HG03280 (cell line): ENCODE results near the gene UVRAG.
"Not testable (repeated sequence)": the region's sequence is repeated elsewhere in the genome, so short reads cannot be mapped to it uniquely, and the experiment has no call there.

Experiments used
- ATAC-seq: cut with Tn5 transposase; IDR thresholded peaks from one replicate; pipeline ENCODE4 v1.9.1; 2021; ENCODE audit warnings: mild to moderate bottlenecking, moderate library complexity; ENCODE audit not compliant: unreplicated experiment

The UVRAG gene

GRCh38 chr11:75910426-75911145, 95.6 kb downstream of the UVRAG start:
- no peak for ATAC-seq

DNA sequence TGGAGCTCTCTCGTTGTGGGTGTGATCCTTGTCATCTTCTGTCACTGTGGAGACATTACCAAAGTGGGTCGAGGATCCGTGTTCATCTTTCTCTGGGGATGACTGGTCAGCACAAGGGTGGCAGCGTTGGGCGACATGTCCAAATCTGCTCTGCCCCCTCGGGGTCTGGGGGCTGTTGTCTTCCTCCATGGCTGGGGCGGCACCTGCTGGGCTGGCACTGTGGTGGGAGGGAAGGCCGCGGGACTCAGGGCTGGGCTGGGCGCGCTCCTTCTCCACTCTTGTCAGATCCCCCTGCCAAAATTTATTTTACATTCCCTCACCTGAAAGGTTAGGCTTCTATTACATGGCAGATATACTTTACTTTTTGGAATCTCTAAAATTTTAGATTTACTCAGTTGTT, 96.4 kb downstream of the UVRAG start:
- no peak for ATAC-seq

DNA sequence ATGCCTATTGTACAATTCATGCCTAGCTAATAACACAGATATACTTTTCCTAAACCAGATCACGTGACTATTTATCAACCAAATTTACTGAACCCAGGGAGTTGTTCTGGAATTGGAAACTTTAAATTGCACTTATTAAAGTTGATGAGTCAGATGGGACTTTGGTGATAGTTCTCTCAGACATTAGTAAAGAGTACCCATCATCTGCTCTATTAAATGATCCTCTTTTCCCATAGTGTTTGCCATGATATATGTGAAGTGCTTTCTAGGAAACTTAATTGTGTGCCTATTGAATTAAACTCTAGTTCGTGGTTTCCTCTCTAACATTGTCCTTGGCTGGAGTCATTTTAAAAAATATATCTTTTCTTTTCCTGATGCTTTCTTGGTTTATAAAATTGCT, 99.0 kb downstream of the UVRAG start:
- no peak for ATAC-seq

GRCh38 chr11:75916882-75917281, 101.9 kb downstream of the UVRAG start:
- no peak for ATAC-seq

GRCh38 chr11:75918331-75918730, 103.3 kb downstream of the UVRAG start:
- ATAC-seq = no peak

GRCh38 chr11:75919525-75919924, 104.5 kb downstream of the UVRAG start:
- ATAC-seq = no peak

DNA sequence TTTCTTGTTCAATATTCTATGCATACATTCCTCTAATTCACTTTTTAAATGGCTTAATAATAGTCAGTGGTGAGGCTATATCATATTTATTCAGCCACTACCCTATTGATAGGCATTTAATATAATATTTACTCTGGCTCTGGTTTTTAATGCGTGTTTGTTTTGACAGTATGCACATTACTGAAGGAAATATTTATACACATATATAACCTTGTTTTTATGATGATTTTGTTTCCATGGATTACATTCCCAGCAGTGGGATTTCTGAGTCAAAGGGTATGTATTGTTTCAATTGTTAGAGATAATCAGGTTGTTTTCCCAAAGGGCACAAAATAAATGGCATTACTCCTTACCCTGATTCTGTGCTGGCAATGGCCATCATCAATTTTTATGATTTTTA, 105.8 kb downstream of the UVRAG start:
- no peak for ATAC-seq

DNA sequence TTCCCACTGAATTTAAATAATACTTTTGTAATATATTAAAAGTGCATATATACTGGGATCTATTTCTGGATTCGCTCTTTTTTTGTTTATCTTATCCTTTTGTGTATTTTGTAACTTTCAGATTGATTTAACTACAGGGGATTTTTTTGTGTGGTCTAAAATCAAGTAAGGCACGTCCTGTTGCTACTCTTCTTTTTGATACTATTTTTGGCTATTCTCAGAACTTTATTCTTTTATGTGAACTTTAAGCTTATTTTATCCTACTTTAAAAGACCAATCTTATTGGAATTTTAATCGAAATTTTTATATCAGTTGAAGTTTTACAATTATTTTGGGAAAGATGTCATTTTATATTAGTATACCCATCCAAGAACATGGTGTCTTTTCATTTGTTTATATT, 106.8 kb downstream of the UVRAG start:
- ATAC-seq = no peak

DNA sequence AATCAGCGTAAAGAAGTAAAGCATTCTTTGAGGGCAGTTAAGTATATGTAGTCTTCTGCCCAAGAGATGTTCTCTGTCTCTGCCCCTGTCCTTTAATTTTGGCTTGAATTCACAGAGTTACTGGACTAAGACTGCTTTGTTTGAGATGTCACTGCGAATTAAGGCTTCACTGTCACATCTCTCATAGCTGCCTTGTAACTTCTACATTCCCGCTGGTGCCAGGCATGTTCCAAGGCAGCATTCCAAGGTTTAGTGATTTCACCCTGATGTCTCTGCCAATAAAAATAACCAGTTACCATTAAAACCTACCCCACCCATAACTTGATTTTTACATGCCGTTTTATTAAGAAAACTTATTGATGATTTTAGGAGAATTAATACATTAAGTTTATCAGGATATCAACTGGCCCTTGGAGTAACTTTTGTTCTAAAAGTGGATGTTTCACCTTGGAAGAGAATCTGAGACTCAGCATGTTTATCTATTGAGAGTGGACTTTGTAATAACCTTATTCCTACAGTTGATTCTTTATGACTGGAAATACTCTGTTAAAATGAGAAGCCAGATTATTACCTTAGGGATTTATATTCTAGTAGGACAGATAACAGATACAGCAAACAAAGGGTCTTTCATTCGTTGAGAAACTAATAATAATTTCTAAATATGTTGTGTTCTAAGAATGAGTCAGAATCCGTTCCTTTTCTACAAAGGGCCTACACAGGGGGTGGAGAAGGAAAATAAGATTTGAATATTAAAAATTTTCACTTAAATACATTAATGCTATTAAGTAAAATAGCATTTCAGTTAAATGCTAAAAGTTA, 110.2 kb downstream of the UVRAG start:
- no peak for ATAC-seq

DNA sequence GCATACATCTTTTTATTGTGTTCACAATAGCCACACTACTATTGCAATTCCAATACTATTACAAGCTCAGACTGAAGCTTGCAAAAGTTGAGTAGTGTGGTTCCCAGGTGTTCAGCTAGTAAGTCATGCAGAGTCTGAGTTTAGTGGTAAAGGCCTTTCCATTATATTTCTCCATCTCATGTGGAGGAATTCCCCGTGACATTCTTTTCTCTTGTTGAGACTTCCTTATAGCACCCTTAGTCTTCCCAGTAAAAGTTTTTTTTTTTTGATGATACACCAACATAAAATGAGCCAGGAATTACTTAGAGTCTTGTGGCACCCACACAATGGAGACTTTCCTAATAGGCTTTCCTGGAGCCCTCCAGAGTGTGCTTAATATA, 110.8 kb downstream of the UVRAG start:
- ATAC-seq = no peak

GRCh38 chr11:75929706-75930105, 114.7 kb downstream of the UVRAG start:
- ATAC-seq = no peak

DNA sequence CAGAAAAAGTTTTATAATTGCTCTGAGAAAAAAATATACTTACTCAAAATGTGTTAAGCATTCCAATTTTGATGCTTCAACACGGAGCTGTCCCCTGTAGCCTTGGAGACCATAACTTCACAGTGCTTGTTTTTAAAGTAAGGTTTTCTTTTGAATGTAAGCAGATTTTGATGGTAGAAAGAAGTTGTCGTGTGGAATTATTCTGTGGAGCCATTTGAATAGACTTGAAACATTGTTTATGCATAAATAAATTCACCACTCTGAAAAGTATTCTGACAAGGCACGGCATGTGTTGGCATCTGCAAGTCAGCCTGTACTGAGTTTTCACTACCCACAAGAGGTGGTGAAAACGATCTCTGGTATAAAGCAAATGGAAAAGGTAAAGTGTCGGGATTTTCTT, 115.5 kb downstream of the UVRAG start:
- no peak for ATAC-seq

DNA sequence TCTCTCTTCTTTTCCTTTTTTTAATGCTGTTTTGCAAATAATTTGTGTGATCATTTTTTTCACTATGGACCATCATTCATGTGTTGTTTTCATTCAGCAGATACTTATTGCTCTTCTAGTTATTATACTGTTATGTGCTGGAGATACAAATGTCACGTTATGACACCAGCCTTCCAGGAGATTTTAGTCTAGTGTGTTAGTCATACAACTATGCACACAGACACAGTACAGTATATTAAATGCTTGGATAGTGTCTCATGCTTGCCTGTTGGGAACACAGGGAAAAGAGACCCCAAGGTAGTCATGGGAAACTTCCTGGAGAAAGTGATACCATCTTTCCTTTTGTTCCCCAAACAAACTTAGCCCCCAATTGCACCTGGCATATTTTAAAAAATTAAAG, 116.1 kb downstream of the UVRAG start:
- no peak for ATAC-seq

GRCh38 chr11:75933736-75934135, 118.7 kb downstream of the UVRAG start:
- ATAC-seq = not testable (repeated sequence)

DNA sequence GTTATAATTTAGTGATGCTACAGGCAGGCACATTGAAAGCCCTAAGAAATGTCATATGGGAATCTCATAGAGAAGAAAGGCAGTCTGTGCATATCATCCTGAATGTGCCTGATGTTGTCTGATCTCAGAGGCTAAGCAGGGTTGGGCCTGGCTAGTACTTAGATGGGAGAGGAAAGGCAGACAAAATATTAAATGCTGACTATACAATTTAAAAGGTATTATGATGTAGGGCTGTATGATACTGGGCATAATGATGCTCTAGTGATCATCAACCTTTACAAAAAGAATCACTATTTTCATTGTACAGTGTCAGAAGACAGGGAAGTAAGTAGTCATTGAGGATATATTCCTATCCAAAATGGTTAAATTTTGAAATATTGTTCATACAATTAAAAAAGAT, 119.8 kb downstream of the UVRAG start:
- no peak for ATAC-seq

- ATAC-seq = no peak
Observed at GRCh38 chr11:75938543-75938942, 123.5 kb downstream of the UVRAG start.

DNA sequence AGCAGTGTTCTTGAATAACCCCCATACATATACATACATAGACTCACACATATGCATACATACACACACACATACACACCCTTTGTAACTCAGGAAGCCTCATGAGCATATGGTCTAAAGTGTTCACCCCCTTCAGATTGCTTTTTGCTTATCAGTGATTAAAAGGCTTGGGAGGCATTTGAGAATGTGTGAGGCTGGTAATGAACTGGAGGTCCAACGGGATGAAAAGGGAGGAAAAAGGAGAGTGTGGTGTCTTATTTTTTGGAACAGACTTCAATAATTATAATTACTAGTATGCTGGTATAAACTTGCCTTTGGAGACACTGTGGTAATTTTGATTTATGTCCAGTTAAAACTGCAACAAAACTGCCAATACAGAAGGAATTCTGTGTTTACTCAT, 124.5 kb downstream of the UVRAG start:
- no peak for ATAC-seq

- no peak for ATAC-seq
Observed at GRCh38 chr11:75939992-75940391, 125.0 kb downstream of the UVRAG start.

- no peak for ATAC-seq
Observed at GRCh38 chr11:75940911-75941310, 125.9 kb downstream of the UVRAG start.

DNA sequence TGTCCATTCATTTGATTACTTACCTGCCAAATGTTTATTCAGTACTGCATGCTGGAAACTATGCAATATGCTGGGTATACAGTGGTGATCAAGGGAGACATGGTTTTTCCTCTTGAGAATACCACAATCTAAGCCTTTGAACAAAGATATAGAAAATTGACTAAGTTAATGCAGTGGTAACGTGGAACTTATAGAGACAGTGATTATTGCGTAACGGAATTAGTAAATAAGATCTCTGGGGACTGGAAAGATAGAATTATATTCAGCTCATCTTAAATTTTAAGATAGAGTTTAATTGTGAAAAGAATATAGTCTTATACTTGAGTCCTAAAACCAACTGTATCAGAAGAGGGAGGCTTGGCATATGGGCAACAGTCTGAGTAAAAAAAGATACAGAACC, 129.5 kb downstream of the UVRAG start:
- no peak for ATAC-seq

- no peak for ATAC-seq
Observed at GRCh38 chr11:75945446-75945845, 130.4 kb downstream of the UVRAG start.

DNA sequence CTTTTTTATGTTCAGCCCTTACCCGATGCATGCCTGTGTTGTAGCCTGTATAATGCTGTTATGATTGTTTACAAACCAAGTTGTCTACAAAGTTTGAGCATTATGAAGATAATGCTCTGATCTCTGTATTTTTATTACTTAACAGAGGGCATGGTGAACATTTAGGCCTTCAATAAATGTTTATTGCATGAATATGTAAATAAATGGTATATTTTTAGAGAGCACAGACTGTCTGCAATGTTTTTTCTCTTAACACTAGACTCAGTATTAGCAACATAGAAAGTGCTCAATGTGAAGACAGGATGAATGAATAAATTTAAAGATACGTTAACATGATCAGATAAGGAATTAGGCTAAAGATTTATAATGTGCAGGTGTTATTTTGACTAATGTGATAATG, 130.9 kb downstream of the UVRAG start:
- no peak for ATAC-seq
